DND-41 (cell line): ENCODE data around the gene CDC45.

Experiments
- ATAC-seq: fragments of 200-7000 bp; cut with Tn5 transposase; 3 replicates; pipeline ENCODE4 v1.9.1; 2021; ENCODE audit warnings: low read depth; ENCODE audit not compliant: insufficient read depth
- DNase-seq: peaks from one replicate; pipeline ENCODE4 v3.0.0-alpha.2; 2020
- H2AFZ ChIP-seq: 2 replicates; pipeline ENCODE4 v1.6.0; 2012; ENCODE audit warnings: low read depth, low read length
- H3K27ac ChIP-seq: 2 replicates; pipeline ENCODE4 v1.5.1; 2012; ENCODE audit warnings: low read length, inconsistent platforms
- H3K27me3 ChIP-seq: fragments of 200-600 bp; sonication (generic); 2 replicates; pipeline ENCODE4 v1.6.0; 2012; ENCODE audit warnings: low read length, mild to moderate bottlenecking, inconsistent platforms; ENCODE audit not compliant: insufficient read depth, poor library complexity
- H3K36me3 ChIP-seq: 2 replicates; pipeline ENCODE4 v1.5.1; 2012; ENCODE audit warnings: low read length, inconsistent platforms; ENCODE audit not compliant: insufficient read depth
- H3K4me1 ChIP-seq: 2 replicates; pipeline ENCODE4 v1.5.1; 2012; ENCODE audit warnings: mild to moderate bottlenecking, low read length; ENCODE audit not compliant: insufficient read depth
- H3K4me2 ChIP-seq: 2 replicates; pipeline ENCODE4 v1.6.0; 2012; ENCODE audit warnings: mild to moderate bottlenecking, moderate library complexity, low read length, inconsistent platforms; ENCODE audit not compliant: insufficient read depth
- H3K4me3 ChIP-seq, 2 experiments: fragments of 200-600 bp in 1 of 2; shearing (Covaris generic) in 1 of 2; 2 replicates each; pipeline ENCODE4 v1.5.1; 2012 to 2016; ENCODE audit warnings: inconsistent platforms in 2 of 2, low read length in 2 of 2, mild to moderate bottlenecking in 2 of 2, low read depth in 1 of 2, moderate library complexity in 1 of 2
- H3K79me2 ChIP-seq: 2 replicates; pipeline ENCODE4 v1.6.0; 2012; ENCODE audit warnings: low read length, inconsistent platforms; ENCODE audit not compliant: insufficient read depth
- H3K9ac ChIP-seq: 2 replicates; pipeline ENCODE4 v1.6.0; 2012; ENCODE audit warnings: low read depth, mild to moderate bottlenecking, inconsistent platforms, low read length, moderate library complexity
- H3K9me3 ChIP-seq: 2 replicates; pipeline ENCODE4 v1.5.1; 2012; ENCODE audit warnings: low read length, moderate library complexity, mild to moderate bottlenecking, inconsistent platforms; ENCODE audit not compliant: insufficient read depth, severe bottlenecking
- H4K20me1 ChIP-seq: 2 replicates; pipeline ENCODE4 v1.6.0; 2012; ENCODE audit warnings: low read length; ENCODE audit not compliant: insufficient read depth
- EZH2 ChIP-seq: IDR thresholded peaks from 3 replicates; pipeline ENCODE4 v1.6.1; 2012; ENCODE audit warnings: borderline replicate concordance, low read depth, mild to moderate bottlenecking, moderate library complexity, low read length, inconsistent platforms; ENCODE audit not compliant: severe bottlenecking
- TF ChIP-seq, protein P1 (sequence below): IDR thresholded peaks from 2 replicates; pipeline ENCODE4 v1.5.1; 2012; ENCODE audit warnings: borderline replicate concordance, low read length, moderate library complexity, mild to moderate bottlenecking; ENCODE audit not compliant: poor library complexity, severe bottlenecking; ENCODE audit errors: extremely low read depth

Gene CDC45

DNA sequence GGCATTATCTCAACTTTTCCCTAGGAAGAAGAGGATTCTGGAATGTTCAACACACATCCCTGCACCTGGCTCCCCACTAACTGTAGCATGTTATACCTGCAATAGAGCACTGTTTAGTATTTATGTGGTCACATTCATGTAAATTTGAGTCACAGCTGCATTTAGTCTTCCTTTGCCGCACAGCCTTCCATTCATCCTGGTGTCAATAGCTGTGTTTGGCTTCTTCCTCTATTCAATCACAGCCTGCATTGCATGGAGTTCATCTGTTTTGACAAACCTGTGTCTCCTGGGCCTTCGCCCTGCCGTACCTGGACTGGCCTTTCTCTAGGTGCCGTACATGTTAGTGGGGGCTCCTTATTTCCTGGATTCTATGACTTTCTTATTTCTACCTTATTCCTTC lies 28.1 kb upstream of the CDC45 start:
- Histone ChIP-seq H3K27me3 (no peaks in the 10 kb centered on the region), H4K20me1 (peaks cover 11% of the 10 kb centered on the region; the same call in 1 of the 2 replicates), H3K36me3 (peaks cover 84% of the 10 kb centered on the region), H3K4me2 (no peak overlapping the region), H2AFZ (no peak overlapping the region), H3K9me3 (no peaks in the 10 kb centered on the region), H3K4me1 (peaks cover 24% of the 10 kb centered on the region), H3K9ac (no peak overlapping the region), H3K27ac (no peak overlapping the region), H3K4me3 (no peak overlapping the region), H3K79me2 (peaks cover 33% of the 10 kb centered on the region)
- DNase-seq = no peak
- TF ChIP-seq, protein P1, sequence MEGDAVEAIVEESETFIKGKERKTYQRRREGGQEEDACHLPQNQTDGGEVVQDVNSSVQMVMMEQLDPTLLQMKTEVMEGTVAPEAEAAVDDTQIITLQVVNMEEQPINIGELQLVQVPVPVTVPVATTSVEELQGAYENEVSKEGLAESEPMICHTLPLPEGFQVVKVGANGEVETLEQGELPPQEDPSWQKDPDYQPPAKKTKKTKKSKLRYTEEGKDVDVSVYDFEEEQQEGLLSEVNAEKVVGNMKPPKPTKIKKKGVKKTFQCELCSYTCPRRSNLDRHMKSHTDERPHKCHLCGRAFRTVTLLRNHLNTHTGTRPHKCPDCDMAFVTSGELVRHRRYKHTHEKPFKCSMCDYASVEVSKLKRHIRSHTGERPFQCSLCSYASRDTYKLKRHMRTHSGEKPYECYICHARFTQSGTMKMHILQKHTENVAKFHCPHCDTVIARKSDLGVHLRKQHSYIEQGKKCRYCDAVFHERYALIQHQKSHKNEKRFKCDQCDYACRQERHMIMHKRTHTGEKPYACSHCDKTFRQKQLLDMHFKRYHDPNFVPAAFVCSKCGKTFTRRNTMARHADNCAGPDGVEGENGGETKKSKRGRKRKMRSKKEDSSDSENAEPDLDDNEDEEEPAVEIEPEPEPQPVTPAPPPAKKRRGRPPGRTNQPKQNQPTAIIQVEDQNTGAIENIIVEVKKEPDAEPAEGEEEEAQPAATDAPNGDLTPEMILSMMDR = no peak
- TF ChIP-seq EZH2 = no peak
- ATAC-seq = no peak

DNA sequence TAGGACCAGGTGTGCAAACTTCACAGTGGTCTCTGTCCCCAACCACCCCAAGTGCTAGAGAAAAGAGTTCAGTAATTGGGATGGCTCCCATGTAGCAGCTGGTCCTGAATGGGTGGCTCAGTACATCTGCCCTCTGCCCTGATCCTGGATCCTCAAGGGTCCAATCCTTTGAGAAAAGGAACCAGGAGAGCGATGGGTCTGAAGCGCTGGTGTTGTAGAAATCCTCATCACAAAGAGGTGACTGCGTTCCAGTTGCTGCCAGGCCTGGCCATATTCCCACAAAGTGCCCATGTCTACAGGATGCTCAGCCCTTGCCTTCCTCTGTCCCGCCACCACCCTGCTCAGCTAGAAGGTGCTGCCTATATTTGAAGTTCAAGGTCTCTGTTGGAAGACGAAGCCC lies 26.0 kb upstream of the CDC45 start:
- TF ChIP-seq EZH2 = no peak
- TF ChIP-seq, protein P1 = no peak
- H3K4me3 ChIP-seq = no peak overlapping the region
- DNase-seq (no peak), ATAC-seq (no peak)
- peaks cover 95% of the 10 kb centered on the region for H3K36me3 ChIP-seq
- no peaks in the 10 kb centered on the region for H3K9me3 ChIP-seq
- H3K4me2 ChIP-seq = no peak overlapping the region
- H3K4me1 ChIP-seq = peaks cover 12% of the 10 kb centered on the region
- H2AFZ ChIP-seq = no peak overlapping the region
- no peak overlapping the region for H3K27ac ChIP-seq
- H4K20me1 ChIP-seq = peaks cover 8% of the 10 kb centered on the region; the same call in 1 of the 2 replicates
- H3K9ac ChIP-seq = no peak overlapping the region
- H3K27me3 ChIP-seq = no peaks in the 10 kb centered on the region
- peaks cover 14% of the 10 kb centered on the region for H3K79me2 ChIP-seq

DNA sequence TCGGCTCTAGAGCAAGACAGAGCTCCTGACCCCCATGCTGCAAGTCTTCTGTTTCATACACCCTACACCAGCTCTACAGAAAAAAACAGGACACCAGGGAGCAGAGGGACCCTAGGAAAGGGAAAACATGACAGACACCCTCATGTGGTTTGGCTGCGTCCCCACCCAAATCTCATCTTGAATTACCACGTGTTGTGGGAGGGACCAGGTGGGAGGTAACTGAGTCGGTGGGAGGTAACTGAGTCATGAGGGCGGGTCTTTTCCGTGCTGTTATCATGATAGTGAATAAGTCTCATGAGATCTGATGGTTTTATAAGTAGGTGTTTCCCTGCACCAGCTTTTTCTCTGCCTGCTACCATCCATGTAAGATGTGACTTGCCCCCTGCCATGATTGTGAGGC lies 25.6 kb upstream of the CDC45 start:
- peaks cover 10% of the 10 kb centered on the region for H3K79me2 ChIP-seq
- ATAC-seq (no peak), DNase-seq (no peak)
- no peak overlapping the region for H2AFZ ChIP-seq
- H3K4me2 ChIP-seq = no peak overlapping the region
- H3K36me3 ChIP-seq = peaks cover 95% of the 10 kb centered on the region
- H3K9ac ChIP-seq = no peak overlapping the region
- H3K4me1 ChIP-seq = peaks cover 8% of the 10 kb centered on the region
- H3K9me3 ChIP-seq = no peaks in the 10 kb centered on the region
- no peak for TF ChIP-seq EZH2
- TF ChIP-seq, protein P1 = no peak
- H3K27ac ChIP-seq = no peak overlapping the region
- H4K20me1 ChIP-seq = peaks cover 4% of the 10 kb centered on the region; the same call in 1 of the 2 replicates
- no peak overlapping the region for H3K4me3 ChIP-seq
- H3K27me3 ChIP-seq = no peaks in the 10 kb centered on the region

DNA sequence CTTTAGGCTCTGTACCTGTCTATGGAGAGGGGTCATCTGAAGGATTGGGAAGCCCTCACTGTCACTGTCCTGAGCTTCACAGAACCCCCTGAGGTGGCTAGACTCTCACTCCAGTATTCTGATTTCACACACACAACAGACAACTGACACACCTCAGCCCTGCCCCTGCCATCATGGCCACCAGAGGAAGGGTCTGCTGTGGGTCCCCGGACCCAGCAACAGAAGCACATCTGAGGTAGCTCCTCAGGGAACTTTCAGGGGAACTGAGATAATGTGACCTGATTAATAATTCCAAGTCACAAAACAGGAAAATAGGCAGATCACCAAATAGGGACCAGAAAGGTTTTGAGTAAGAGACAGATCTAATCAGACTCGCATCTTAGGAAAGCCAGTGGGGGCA lies 24.7 kb upstream of the CDC45 start:
- Histone ChIP-seq H3K79me2 (0 out of 2 replicates have a peak, but pooled peaks cover 2% of the 10 kb centered on the region), H3K27me3 (no peaks in the 10 kb centered on the region), H3K36me3 (peaks cover 93% of the 10 kb centered on the region), H4K20me1 (peaks cover 4% of the 10 kb centered on the region; the same call in 1 of the 2 replicates), H2AFZ (no peak overlapping the region), H3K4me2 (no peak overlapping the region), H3K9me3 (no peaks in the 10 kb centered on the region), H3K27ac (no peak overlapping the region), H3K4me1 (0 out of 2 replicates have a peak, but pooled peaks cover 2% of the 10 kb centered on the region), H3K9ac (no peak overlapping the region), H3K4me3 (no peak overlapping the region)
- ATAC-seq (no peak), DNase-seq (no peak)
- TF ChIP-seq, protein P1 = no peak
- no peak for TF ChIP-seq EZH2
